NCI-H1694 treated with DMSO at 0.1 percent for 48 hours (cell line): ENCODE measurements around the gene NET1.

Experiments
- DNase-seq: peaks from one replicate; lab custom pipeline; 2025; lab: John Stamatoyannopoulos, UW

NET1 gene

DNA sequence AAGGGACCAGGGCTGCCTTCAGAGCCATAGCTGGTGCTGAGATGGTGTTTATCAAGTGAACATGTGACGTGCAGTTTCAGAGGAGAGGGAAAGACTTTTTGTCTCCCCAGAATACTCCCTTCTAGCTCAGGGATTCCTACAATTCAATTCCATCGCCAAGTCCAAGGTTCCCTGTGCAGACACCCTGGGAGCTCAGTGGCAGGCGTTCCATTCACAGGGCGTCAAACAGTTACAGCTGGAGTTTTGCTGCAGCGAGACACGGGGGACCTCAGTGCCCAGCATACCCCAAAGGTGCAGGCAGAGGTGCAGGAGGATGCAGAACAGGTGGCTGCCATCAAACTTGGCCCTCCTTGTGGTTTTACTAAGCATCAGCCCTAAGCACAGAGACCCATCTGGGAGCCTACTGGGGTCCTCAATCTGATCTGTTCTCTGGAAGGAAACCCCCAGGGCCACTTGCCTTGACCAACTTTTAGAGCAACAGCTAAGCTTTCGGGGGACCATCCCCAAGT, 87.9 kb downstream of the NET1 start:
- DNase-seq: no peak

DNA sequence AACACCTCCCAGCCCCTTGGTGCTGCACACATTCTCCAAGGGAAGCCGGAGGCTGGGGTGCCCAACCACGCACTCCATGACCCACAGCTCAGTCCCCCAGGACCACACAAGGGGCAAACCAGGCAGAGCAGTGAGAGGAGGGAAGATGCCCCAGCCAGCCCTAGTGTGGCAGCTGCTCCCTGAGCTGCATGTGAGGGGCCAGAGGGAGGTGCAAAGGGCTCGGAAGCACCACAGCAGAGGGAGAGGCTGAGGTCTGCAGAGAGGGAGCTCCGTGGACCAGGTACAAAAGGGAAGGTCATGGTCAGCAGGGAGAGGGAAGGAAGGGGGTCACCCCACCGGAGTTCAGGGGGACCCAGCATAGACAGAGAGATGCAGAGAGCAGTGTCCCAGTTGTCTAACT, 88.6 kb downstream of the NET1 start:
- DNase-seq: no peak

DNA sequence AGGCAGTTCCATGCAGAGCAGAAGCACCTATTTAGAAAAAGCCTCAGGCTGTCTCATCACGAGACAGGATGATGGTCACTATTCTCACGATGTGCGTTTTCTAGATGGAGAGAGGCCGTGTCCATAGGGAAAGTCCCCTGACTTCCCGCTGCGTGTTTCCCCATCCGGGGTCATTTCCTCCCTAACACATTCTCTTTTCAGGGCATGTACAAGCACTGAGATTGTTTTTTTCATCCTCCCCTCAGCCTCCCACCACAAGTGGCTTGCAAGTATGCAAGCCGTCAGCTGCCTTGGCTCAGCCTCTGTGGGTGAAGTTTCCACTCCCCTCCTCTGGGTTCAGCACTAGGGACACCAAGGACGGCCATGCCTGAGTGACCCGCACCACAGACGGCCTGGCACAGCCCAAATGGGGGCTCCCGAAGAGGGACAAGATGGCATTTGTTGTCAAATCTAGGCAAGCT, 89.7 kb downstream of the NET1 start:
- no peak for DNase-seq

DNA sequence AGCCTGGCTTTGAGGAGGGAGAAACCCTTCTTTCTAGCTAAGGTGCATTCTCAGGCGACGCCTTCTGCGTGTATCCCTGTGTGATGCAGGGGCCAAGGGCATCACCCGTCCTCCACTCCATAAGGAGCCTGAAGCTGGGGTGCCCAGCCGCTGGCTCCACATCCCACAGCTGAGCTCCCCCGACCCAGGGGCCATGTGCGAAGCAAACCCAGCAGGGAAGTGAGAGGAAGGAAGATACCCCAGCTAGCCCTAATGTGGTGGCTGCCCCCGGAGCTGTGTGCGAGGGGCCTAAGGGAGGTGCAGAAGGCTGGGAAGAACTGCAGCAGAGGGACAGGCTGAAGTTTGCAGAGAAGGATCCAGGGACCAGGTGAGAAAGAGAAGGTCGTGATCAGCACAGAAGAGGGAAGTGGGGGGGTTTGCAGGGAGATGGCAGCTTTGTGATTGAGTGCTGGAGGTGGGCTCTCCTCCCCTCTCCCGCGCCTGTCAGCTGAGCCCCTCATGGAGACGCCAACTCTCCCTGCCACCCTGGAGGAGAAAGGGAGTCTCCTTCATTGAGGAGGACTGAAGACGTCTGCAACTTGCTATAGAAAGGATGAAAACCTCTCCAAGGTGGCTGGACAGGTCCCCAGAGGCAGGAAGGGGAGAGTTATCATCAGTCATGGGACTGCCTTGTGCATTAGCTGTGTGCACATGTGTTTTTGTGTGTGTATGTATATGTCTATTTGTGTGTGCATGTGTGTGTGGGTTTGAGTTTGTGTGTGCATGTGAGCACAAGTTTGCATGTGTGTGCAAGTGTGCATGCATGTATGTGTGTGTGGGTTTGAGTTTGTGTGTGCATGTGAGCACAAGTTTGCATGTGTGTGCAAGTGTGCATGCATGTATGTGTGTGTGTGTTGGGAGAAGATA, 90.5 kb downstream of the NET1 start:
- DNase-seq: no peak

DNA sequence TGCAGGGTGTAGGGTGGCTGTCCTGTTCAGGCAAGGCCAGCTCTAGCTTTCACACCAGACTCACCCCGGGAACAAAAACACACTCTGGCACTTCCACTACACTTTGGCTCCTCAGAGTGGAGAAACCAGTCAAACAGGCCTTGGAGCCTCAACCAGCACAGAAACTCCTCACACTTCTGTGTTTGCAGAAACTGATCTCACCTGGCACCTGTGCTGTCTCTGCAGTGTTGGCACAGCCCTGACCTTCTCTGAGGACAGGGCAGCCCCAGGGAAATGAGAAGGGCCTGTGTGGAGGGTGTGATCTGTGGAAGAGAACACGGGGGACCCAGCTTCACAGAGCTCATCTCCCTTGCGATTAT, 91.1 kb downstream of the NET1 start:
- DNase-seq: no peak

DNA sequence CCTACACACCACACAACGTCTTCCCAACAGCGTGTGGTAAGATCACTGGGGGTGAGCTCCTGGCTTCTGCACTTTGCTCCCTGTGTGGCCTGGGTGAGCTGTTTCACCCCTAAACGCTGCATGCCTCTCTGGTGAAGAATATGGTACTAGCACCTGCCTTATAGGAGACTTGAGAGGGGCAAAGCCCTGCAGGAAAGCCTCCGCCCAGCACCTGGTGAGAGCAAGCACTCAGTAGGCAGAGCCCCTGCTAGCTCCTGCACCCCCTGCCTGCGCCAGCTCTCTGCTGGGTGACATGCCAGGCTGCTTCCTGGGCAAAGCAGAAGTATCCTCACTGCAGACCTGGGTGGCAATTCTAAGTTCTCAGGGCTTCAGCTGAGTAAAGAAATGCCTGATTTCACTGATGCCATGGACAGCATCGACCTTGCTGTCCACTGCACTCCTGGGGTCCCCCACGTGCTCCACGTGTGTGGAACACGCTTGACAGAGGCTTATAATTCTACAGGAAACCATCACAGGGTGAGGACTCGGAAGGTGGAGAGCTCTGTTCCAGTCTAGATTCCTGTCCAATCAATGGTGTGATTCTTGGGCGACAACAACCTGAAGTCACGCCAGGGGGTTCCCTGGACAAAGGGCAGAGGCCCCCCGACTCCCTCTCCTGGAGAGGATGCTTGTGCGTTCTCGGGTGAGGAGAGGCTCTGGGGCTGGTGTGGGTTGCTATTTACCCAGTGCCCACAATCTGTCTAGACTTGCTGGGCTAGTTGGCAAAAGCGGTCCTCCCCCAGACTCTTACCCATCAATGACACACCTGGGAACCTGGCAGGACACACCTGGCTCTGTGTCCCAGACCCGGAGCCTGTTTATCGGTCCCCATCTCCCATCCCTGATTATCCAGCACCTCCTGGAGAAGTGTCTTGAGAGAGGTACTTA, 92.1 kb downstream of the NET1 start:
- DNase-seq: no peak

DNA sequence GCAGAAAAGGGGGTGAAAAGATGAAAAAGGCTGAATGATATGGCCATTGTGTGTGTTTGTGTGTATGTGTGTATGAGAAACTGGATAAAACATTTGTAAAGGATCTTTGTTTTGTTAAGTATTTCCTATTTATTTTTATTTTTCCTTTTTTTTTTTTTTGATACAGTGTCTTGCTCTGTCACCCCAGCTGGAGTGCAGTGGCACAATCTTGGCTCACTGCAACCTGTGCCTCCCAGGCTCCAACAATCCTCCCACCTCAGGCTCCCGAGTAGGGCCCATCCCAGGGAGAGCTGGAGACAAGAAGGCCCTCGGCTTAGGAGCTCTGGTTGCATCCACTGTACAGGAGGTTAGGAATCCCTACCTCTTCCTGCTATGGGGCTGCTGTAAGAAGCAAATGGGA, 93.9 kb downstream of the NET1 start:
- DNase-seq: no peak

DNA sequence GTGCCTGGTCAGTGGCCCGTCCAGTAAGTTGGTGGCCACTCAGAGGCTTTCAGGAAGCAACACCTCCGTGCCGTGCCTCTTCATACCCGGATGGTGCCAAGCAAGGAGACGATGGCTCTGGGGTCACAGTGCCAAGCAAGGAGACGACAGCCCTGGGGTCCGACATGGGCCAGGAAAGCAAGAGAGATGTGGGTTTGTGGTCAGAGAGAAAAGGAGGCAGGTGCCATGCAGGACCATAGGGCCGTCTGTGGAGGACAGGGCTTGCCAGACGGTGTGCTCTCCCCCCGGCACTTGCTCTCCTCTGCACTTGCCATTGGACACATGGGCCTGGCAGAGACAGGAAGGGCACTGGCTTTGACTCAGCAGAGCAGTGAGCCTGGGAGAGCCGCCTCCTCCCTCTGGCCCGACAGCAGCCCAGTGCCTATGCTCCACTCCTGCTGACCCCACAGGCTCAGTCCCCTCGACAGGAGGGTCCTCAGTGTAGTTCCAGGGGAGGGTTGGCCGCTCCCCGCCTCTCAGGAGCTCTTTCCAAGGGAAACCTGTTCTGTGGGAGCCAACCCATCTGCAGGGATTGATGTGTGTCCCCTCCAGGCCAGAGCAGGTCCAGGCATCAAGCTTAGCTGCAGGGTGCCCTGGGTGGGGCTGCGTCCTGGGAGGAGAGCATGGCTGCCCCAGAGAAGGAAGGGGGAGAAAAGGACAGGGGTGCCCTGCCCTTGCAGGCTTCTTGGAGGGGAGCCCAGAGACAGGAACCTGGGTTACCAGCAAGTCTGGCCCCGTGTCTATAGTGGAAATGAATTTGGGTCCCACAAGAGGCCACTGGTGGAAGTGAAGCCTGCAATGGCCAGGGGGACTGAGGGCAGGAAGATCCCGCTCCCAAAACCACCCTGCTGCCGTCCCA, 94.6 kb downstream of the NET1 start:
- no peak for DNase-seq

DNA sequence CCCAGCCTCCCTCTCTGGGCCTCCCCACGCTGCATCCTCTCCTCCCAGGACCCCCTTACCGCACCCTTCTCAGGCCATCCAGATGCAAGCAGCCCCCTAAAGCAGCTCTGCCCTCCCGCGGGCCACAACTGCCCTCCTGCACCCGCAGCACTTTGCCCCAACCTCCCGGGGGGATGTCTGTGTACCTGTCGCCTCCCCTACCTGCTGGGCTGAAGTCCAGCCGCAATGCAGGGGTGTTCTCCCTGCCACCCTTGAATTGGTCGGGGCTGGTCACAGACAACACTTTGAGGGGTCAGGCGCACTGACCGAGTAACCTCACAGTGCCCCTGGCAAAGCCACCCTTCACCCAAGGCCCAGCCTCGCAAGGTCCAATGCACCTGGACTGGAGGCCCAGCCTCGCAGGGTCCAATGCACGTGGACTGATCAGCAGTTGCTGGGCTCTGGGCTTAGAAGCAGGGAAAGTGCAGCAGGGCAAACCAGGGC, 95.3 kb downstream of the NET1 start:
- no peak for DNase-seq

DNA sequence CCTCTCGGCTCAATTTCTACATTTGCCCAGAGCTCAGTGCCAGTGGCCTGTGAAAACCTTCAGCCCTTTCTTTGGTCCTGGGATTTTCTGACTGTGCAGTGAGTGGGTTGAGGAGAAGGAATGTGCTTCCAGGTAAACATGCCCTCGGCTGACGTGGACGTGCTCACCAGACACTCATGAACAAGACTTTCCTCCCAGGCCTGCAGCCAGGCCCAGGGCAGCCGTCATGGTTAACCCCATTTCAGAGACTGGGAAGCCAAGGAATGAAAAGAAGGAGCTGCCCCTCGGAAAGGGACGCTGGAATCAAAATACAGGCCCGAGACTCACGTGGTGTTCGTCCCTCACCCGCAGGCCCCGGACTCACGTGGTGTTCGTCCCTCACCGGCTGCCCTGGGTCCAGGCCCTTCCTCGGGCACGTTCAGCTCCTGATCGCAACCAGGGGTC, 95.8 kb downstream of the NET1 start:
- DNase-seq: no peak
